Natural killer cell (primary cell): ENCODE data around the gene HOXB5. TPM values are rescaled to one million over a fixed set of nuclear protein-coding genes. Genes with fewer than 3 reads are reported as not detected.

ENCODE experiments used
- ATAC-seq, 3 donors: fragments of 150-1000 bp in 2 of 3; fragments of 200-7000 bp in 1 of 3; cut with Tn5 transposase; 1 replicate in 1 of 3; 2 replicates in 2 of 3; pipeline ENCODE4 v1.10.0; 2021; ENCODE audit warnings: mild to moderate bottlenecking in 2 of 3, moderate library complexity in 2 of 3
- DNase-seq, 2 donors: peaks; one replicate each; pipeline versions ENCODE4 v3.0.0 to v3.0.0-alpha.2; 2013 to 2021; ENCODE audit warnings: mixed read lengths in 1 of 2
- H3K27ac ChIP-seq: one replicate; pipeline ENCODE4 v1.5.1; 2013; ENCODE audit warnings: mild to moderate bottlenecking, low read length
- H3K27me3 ChIP-seq: one replicate; pipeline ENCODE4 v1.6.1; 2013; ENCODE audit warnings: low read length; ENCODE audit not compliant: control insufficient read depth, insufficient read depth
- H3K36me3 ChIP-seq: one replicate; pipeline ENCODE4 v1.6.1; 2013; ENCODE audit warnings: low read length; ENCODE audit not compliant: control insufficient read depth, insufficient read depth
- H3K4me1 ChIP-seq: one replicate; pipeline ENCODE4 v1.6.1; 2013; ENCODE audit warnings: low read length; ENCODE audit not compliant: control insufficient read depth, insufficient read depth
- H3K4me3 ChIP-seq: one replicate; pipeline ENCODE4 v1.5.1; 2013; ENCODE audit warnings: low read length
- H3K9me3 ChIP-seq: one replicate; pipeline ENCODE4 v1.6.1; 2013; ENCODE audit warnings: low read length; ENCODE audit not compliant: control insufficient read depth, insufficient read depth
- H3K27ac Mint-ChIP-seq, 2 donors: one replicate each; pipeline ENCODE4 v1.8.0; 2022; ENCODE audit warnings: mild to moderate bottlenecking in 2 of 2, mixed read lengths in 2 of 2, moderate library complexity in 1 of 2
- H3K27me3 Mint-ChIP-seq, 2 donors: one replicate each; pipeline ENCODE4 v1.8.0; 2022; ENCODE audit warnings: low read depth in 2 of 2, mixed read lengths in 2 of 2
- H3K36me3 Mint-ChIP-seq: one replicate; pipeline ENCODE4 v1.8.0; 2022; ENCODE audit warnings: mixed read lengths
- H3K4me1 Mint-ChIP-seq, 2 donors: one replicate each; pipeline ENCODE4 v1.8.0; 2022; ENCODE audit warnings: mixed read lengths in 2 of 2
- H3K4me3 Mint-ChIP-seq: one replicate; pipeline ENCODE4 v1.8.0; 2022; ENCODE audit warnings: mild to moderate bottlenecking, moderate library complexity, mixed read lengths
- H3K9me3 Mint-ChIP-seq, 2 donors: one replicate each; pipeline ENCODE4 v1.8.0; 2022; ENCODE audit warnings: mixed read lengths in 2 of 2
- WGBS: methylation state at CpG from one replicate; pipeline ENCODE4 v1.1.7; 2013; ENCODE audit warnings: missing lambda C conversion rate; ENCODE audit not compliant: insufficient coverage; 5-methylcytosine and 5-hydroxymethylcytosine counted together
- intact Hi-C: fragments of 100-400 bp; cut with micrococcal nuclease; formaldehyde crosslinking; loops from one replicate; pipeline ENCODE4 v1.14.2; 2022
- total RNA-seq, 4 donors: library from RNA; stranded (reverse); fragments of 120-200 nt in 1 of 4; gene quantifications; one replicate each; pipeline versions ENCODE4 v1.2.3 to v1.2.4, GENCODE V29; 2013 to 2022
- TF ChIP-seq, protein P1 (sequence below): fragments of 200-600 bp; IDR thresholded peaks from one replicate; pipeline ENCODE4 v1.8.0; 2022; ENCODE audit warnings: antibody characterized with exemption

Gene HOXB5
- total RNA-seq, 3 donors from 2014 or later (not counting 1 experiment from before 2014, with no cell fraction given) = not detected

DNA sequence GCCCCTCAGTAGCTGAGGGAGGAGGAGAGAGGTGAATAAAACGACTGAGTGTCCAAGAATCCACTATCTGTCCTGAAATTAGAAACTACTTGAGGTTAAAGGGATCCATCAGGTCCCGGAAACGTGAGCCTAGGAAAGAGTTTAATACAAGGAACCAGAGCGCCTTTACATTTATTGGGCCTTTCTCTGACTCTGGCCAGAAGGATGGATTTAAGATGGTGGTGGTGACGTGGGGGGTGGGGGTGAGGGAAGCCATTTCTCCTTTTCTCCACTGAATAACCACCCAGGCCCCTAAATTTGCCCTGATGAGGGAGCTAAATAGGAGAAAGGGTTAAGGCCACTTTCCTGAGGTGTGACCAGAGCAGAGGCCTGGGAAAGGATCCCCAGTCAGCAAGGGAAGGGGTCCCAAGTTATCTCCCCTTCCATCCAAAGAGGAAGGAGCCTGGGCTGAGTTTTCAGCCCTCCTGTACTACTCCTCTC lies 33.6 kb upstream of the HOXB5 start:
- H3K36me3 Mint-ChIP-seq = no peaks in the 10 kb centered on the region
- no peak for ATAC-seq
- Histone ChIP-seq H3K27me3 (peaks cover 64% of the 10 kb centered on the region), H3K36me3 (no peaks in the 10 kb centered on the region), H3K27ac (no peak overlapping the region), H3K4me3 (no peak overlapping the region), H3K4me1 (peaks cover 28% of the 10 kb centered on the region), H3K9me3 (no peaks in the 10 kb centered on the region)
- peak overlapping the region; percentile 89 for H3K4me3 Mint-ChIP-seq
- 63% methylated on average over 4 of the region's 5 CpGs for WGBS
- no peak for DNase-seq
- TF ChIP-seq, protein P1, sequence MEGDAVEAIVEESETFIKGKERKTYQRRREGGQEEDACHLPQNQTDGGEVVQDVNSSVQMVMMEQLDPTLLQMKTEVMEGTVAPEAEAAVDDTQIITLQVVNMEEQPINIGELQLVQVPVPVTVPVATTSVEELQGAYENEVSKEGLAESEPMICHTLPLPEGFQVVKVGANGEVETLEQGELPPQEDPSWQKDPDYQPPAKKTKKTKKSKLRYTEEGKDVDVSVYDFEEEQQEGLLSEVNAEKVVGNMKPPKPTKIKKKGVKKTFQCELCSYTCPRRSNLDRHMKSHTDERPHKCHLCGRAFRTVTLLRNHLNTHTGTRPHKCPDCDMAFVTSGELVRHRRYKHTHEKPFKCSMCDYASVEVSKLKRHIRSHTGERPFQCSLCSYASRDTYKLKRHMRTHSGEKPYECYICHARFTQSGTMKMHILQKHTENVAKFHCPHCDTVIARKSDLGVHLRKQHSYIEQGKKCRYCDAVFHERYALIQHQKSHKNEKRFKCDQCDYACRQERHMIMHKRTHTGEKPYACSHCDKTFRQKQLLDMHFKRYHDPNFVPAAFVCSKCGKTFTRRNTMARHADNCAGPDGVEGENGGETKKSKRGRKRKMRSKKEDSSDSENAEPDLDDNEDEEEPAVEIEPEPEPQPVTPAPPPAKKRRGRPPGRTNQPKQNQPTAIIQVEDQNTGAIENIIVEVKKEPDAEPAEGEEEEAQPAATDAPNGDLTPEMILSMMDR = no peak
- no peaks in the 10 kb centered on the region for H3K9me3 Mint-ChIP-seq
- H3K27ac Mint-ChIP-seq = no peak overlapping the region
- peaks cover 80 to 90% of the 10 kb centered on the region in 2 donors for H3K27me3 Mint-ChIP-seq
- H3K4me1 Mint-ChIP-seq = peaks cover 18 to 20% of the 10 kb centered on the region in 2 donors
- intact Hi-C loops = no loop called here

DNA sequence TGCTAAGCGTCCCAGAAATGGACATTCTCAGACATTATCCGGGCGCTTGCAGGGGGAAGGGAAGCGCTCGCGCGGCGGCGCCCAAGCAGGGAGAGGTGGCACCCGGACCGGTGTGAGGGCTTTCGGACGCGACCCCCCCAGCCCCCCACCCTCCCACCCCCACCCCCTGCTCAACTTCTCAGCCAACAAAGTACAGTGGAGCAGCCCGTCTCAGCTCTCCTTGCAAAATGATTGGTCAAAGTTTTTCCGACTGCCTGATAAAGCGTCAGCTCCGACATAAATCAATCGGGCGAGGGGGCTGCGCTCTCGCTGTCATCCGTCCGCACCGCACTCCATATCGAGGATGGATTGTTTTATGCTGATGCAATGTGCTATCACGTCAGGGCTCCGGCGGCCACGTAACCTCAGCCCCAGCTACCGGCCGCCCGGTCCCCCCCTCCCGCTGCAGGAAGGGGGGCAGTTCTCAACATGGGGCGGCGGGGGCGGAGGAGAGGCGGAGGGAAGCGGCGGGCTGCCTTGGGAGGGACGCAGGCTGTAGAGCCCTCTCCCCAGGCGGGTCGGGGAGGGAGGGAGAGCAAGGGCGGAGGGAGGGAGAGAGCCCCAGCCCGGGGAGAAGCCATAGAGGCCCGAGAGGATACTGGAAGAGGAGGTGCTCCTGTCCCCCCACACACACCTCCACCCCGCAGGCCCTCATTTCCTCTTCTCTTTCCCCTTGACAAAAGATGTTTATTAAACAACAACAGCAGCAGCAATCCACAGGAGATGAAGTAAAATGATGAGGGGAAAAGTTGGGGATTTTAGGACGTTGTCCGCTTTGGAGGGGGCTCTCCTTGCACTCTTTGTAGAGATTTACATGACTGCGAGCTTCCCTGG lies 32.9 kb upstream of the HOXB5 start, which contains the start of gene HOXB9:
HOXB9 (minus strand) TSS at position 114 of the 873 bp plus-strand sequence; CDS start at position 25, 89 bp downstream.
- Histone ChIP-seq H3K27me3 (peaks cover 68% of the 10 kb centered on the region), H3K9me3 (no peaks in the 10 kb centered on the region), H3K27ac (no peak within 1 kb of the TSS), H3K4me3 (peak within 1 kb of the TSS; percentile 14), H3K4me1 (peaks cover 28% of the 10 kb centered on the region), H3K36me3 (no peaks in the 10 kb centered on the region)
- TF ChIP-seq, protein P1 = no peak
- peak; percentile 70 to 76 (median 71) for ATAC-seq
- peaks cover 81 to 86% of the 10 kb centered on the region in 2 donors for H3K27me3 Mint-ChIP-seq
- peak within 1 kb of the TSS; percentile 35 to 84 for H3K27ac Mint-ChIP-seq
- H3K36me3 Mint-ChIP-seq = no peaks in the 10 kb centered on the region
- DNase-seq = peak; percentile 51 to 71
- intact Hi-C loops = no loop called here
- WGBS = 5% methylated on average over 31 of the region's 50 CpGs
- peaks cover 18 to 20% of the 10 kb centered on the region in 2 donors for H3K4me1 Mint-ChIP-seq
- no peaks in the 10 kb centered on the region for H3K9me3 Mint-ChIP-seq
- peak within 1 kb of the TSS; percentile 89 for H3K4me3 Mint-ChIP-seq

DNA sequence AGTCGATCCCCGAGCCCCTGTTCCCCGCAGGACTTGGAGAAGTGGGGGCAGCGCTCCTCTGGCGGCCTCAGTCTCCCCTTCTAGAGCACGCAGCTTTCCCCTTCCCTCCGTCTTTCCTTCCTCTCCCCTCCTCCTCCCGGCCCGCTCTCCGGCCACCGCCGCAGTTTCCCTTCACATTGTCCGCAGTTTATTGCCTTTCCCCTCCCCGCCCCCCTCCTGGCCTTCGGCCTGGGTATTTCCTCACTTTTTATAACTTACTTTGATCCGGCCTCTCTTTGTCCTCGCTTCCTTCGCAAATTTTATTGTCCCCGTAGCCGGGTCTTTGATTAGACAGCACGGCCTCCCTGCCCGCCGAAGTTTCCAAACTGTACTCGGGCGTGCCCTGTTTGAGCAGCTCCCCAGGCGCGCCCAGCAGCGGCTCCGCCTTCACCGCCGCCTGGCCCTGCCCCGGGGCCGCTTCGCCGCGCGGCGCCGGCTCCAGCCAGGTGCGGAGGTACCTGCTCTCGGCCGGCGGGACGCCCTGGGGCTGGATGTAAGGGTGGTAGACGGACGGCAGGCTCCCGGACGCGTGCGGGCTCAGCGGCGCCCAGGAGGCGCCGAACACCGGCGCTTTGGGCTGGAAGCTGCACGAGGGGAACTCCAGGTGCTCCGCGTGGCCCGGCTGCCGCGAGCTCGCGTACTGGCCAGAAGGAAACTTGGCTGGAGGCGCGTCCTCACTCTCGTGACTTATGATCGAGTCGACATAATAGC lies 32.1 kb upstream of the HOXB5 start:
- TF ChIP-seq, protein P1 = no peak
- under 1% methylated on average over 69 of the region's 69 CpGs for WGBS
- DNase-seq = peak; percentile 39 to 73
- H3K4me1 ChIP-seq = peaks cover 28% of the 10 kb centered on the region
- no peaks in the 10 kb centered on the region for H3K36me3 Mint-ChIP-seq
- intact Hi-C loops = no loop called here
- peaks cover 71% of the 10 kb centered on the region for H3K27me3 ChIP-seq
- H3K4me3 ChIP-seq = peak overlapping the region; percentile 14
- H3K4me3 Mint-ChIP-seq = peak overlapping the region; percentile 89
- peaks cover 18 to 20% of the 10 kb centered on the region in 2 donors for H3K4me1 Mint-ChIP-seq
- H3K9me3 Mint-ChIP-seq = no peaks in the 10 kb centered on the region
- ATAC-seq = peak; percentile 58 to 75 (median 71)
- H3K27ac Mint-ChIP-seq = peak overlapping the region; percentile 35 to 84
- H3K36me3 ChIP-seq = no peaks in the 10 kb centered on the region
- H3K27ac ChIP-seq = no peak overlapping the region
- peaks cover 81 to 86% of the 10 kb centered on the region in 2 donors for H3K27me3 Mint-ChIP-seq
- H3K9me3 ChIP-seq = no peaks in the 10 kb centered on the region
